Astrocyte (in vitro differentiated cells and primary cell): Measurements from ENCODE around the gene PSME4. TPM values are rescaled to one million over a fixed set of nuclear protein-coding genes. Genes with fewer than 3 reads are reported as not detected.

Source experiments
- DNase-seq: peaks from one replicate; pipeline ENCODE4 v3.0.0-alpha.2; 2010; ENCODE audit warnings: low read depth
- FAIRE-seq: peaks from 2 replicates; lab custom pipeline; 2011; peaks lifted over from hg19 to GRCh38; lab: Jason Lieb, UNC
- H2AFZ ChIP-seq: 2 replicates; pipeline ENCODE4 v1.6.0; 2012; ENCODE audit warnings: low read depth, low read length, inconsistent platforms
- H3K27ac ChIP-seq: 2 replicates; pipeline ENCODE4 v1.5.1; 2011; ENCODE audit warnings: low read depth, low read length, inconsistent platforms
- H3K27me3 ChIP-seq: 2 replicates; pipeline ENCODE4 v1.6.0; 2011; ENCODE audit warnings: low read length, inconsistent platforms; ENCODE audit not compliant: insufficient read depth
- H3K36me3 ChIP-seq: 2 replicates; pipeline ENCODE4 v1.5.1; 2011; ENCODE audit warnings: low read length, inconsistent platforms; ENCODE audit not compliant: insufficient read depth
- H3K4me1 ChIP-seq: 2 replicates; pipeline ENCODE4 v1.5.1; 2011; ENCODE audit warnings: low read length, inconsistent platforms; ENCODE audit not compliant: insufficient read depth
- H3K4me2 ChIP-seq: 2 replicates; pipeline ENCODE4 v1.6.0; 2012; ENCODE audit warnings: low read length, inconsistent platforms
- H3K4me3 ChIP-seq: 2 replicates; pipeline ENCODE4 v1.5.1; 2011; ENCODE audit warnings: low read depth, mild to moderate bottlenecking, low read length, inconsistent platforms; ENCODE audit not compliant: insufficient read depth
- H3K79me2 ChIP-seq: 2 replicates; pipeline ENCODE4 v1.6.0; 2012; ENCODE audit warnings: mild to moderate bottlenecking, low read length, inconsistent platforms; ENCODE audit not compliant: insufficient read depth
- H3K9ac ChIP-seq: 2 replicates; pipeline ENCODE4 v1.6.0; 2012; ENCODE audit warnings: mild to moderate bottlenecking, low read length, inconsistent platforms
- H3K9me3 ChIP-seq: 2 replicates; pipeline ENCODE4 v1.5.1; 2012; ENCODE audit warnings: low read depth, mild to moderate bottlenecking, low read length, inconsistent platforms; ENCODE audit not compliant: insufficient read depth
- H4K20me1 ChIP-seq: 2 replicates; pipeline ENCODE4 v1.6.0; 2012; ENCODE audit warnings: low read length, inconsistent platforms; ENCODE audit not compliant: insufficient read depth
- H3K27ac Mint-ChIP-seq: one replicate; pipeline ENCODE4 v1.8.0; 2021; ENCODE audit warnings: mild to moderate bottlenecking, mixed read lengths; ENCODE audit not compliant: unreplicated experiment
- H3K27me3 Mint-ChIP-seq: one replicate; pipeline ENCODE4 v1.8.0; 2021; ENCODE audit warnings: low read depth, mixed read lengths; ENCODE audit not compliant: unreplicated experiment
- H3K36me3 Mint-ChIP-seq: one replicate; pipeline ENCODE4 v1.8.0; 2021; ENCODE audit warnings: low read depth, mixed read lengths; ENCODE audit not compliant: unreplicated experiment
- H3K4me1 Mint-ChIP-seq: one replicate; pipeline ENCODE4 v1.8.0; 2021; ENCODE audit warnings: low read depth, mixed read lengths; ENCODE audit not compliant: unreplicated experiment
- H3K4me3 Mint-ChIP-seq: one replicate; pipeline ENCODE4 v1.8.0; 2021; ENCODE audit warnings: mild to moderate bottlenecking, moderate library complexity, mixed read lengths; ENCODE audit not compliant: unreplicated experiment
- H3K9me3 Mint-ChIP-seq: one replicate; pipeline ENCODE4 v1.8.0; 2021; ENCODE audit warnings: mild to moderate bottlenecking, mixed read lengths; ENCODE audit not compliant: unreplicated experiment
- CTCF ChIP-seq: IDR thresholded peaks from 2 replicates; pipeline ENCODE4 v1.5.1; 2011; ENCODE audit warnings: low read depth, mild to moderate bottlenecking, inconsistent platforms, low read length, moderate library complexity; ENCODE audit not compliant: insufficient read depth
- EZH2 ChIP-seq: IDR thresholded peaks from 2 replicates; pipeline ENCODE4 v1.6.1; 2012; ENCODE audit warnings: mild to moderate bottlenecking, low read length, inconsistent platforms; ENCODE audit not compliant: insufficient read depth
- total RNA-seq: library from RNA; stranded (reverse); gene quantifications from 2 replicates; pipeline ENCODE4 v1.2.1, GENCODE V29; 2021

Gene PSME4
- total RNA-seq, 1 donor from 2014 or later, result 110 TPM

- Histone ChIP-seq H3K79me2 (peaks cover 33% of the 10 kb centered on the region), H3K9me3 (no peaks in the 10 kb centered on the region), H2AFZ (no peak overlapping the region), H4K20me1 (peaks cover 9% of the 10 kb centered on the region), H3K4me3 (no peak overlapping the region), H3K4me1 (peaks cover 4% of the 10 kb centered on the region), H3K36me3 (peaks cover 34% of the 10 kb centered on the region), H3K9ac (no peak overlapping the region), H3K27me3 (no peaks in the 10 kb centered on the region), H3K4me2 (no peak overlapping the region), H3K27ac (no peak overlapping the region)
- Mint-ChIP-seq H3K27me3 (no peaks in the 10 kb centered on the region), H3K4me3 (no peak overlapping the region), H3K9me3 (no peaks in the 10 kb centered on the region), H3K4me1 (peaks cover 8% of the 10 kb centered on the region), H3K27ac (peak overlapping the region; percentile 23), H3K36me3 (peaks cover 13% of the 10 kb centered on the region)
- peak; percentile 36 for DNase-seq
- TF ChIP-seq EZH2 (no peak), CTCF (no peak)
- FAIRE-seq, result peak; percentile 73
These were observed 57.1 kb downstream of the PSME4 start for GRCh38 chr2:53913721-53914120.

- Histone ChIP-seq H3K4me2 (no peak overlapping the region), H3K9ac (no peak overlapping the region), H3K4me3 (no peak overlapping the region), H3K27ac (no peak overlapping the region), H3K79me2 (peaks cover 27% of the 10 kb centered on the region), H4K20me1 (peaks cover 9% of the 10 kb centered on the region), H3K36me3 (peaks cover 40% of the 10 kb centered on the region), H3K9me3 (no peaks in the 10 kb centered on the region), H2AFZ (no peak overlapping the region), H3K27me3 (no peaks in the 10 kb centered on the region), H3K4me1 (peaks cover 4% of the 10 kb centered on the region)
- FAIRE-seq (no peak), DNase-seq (no peak)
- no peak for TF ChIP-seq EZH2
- TF ChIP-seq CTCF, result no peak
- Mint-ChIP-seq H3K4me1 (peaks cover 8% of the 10 kb centered on the region), H3K27me3 (no peaks in the 10 kb centered on the region), H3K9me3 (no peaks in the 10 kb centered on the region), H3K27ac (no peak overlapping the region), H3K4me3 (no peak overlapping the region), H3K36me3 (peaks cover 11% of the 10 kb centered on the region)
These were observed 59.2 kb downstream of the PSME4 start for GRCh38 chr2:53911434-53912189.

GRCh38 chr2:53907582-53907981 is 63.2 kb downstream of the PSME4 start:
- no peak overlapping the region for H3K4me2 ChIP-seq
- no peaks in the 10 kb centered on the region for H3K27me3 ChIP-seq
- H3K9me3 Mint-ChIP-seq, result no peaks in the 10 kb centered on the region
- TF ChIP-seq EZH2 (no peak), CTCF (no peak)
- H3K9me3 ChIP-seq, result no peaks in the 10 kb centered on the region
- H3K4me3 ChIP-seq, result no peak overlapping the region
- no peak overlapping the region for H3K27ac ChIP-seq
- no peaks in the 10 kb centered on the region for H3K4me1 ChIP-seq
- H3K27ac Mint-ChIP-seq, result no peak overlapping the region
- H3K9ac ChIP-seq, result no peak overlapping the region
- DNase-seq (no peak), FAIRE-seq (no peak)
- H3K36me3 ChIP-seq, result peaks cover 68% of the 10 kb centered on the region
- H3K4me1 Mint-ChIP-seq, result peaks cover 6% of the 10 kb centered on the region
- H3K4me3 Mint-ChIP-seq, result no peak overlapping the region
- H3K27me3 Mint-ChIP-seq, result no peaks in the 10 kb centered on the region
- peaks cover 19% of the 10 kb centered on the region for H3K36me3 Mint-ChIP-seq
- H3K79me2 ChIP-seq, result peaks cover 10% of the 10 kb centered on the region
- no peak overlapping the region for H2AFZ ChIP-seq
- H4K20me1 ChIP-seq, result peaks cover 5% of the 10 kb centered on the region
